Stimulated activated CD8-positive, alpha-beta memory T cell treated with anti-CD3 and anti-CD28 coated beads, Interleukin-15, amount 100 ng/mL, for 4 hours (primary cell): ENCODE data around the gene IVD.

Experiments
- DNase-seq, 2 donors: peaks; one replicate each; pipeline ENCODE4 v3.0.0-alpha.2; 2020; ENCODE audit warnings: low read depth in 2 of 2

The IVD gene

DNA sequence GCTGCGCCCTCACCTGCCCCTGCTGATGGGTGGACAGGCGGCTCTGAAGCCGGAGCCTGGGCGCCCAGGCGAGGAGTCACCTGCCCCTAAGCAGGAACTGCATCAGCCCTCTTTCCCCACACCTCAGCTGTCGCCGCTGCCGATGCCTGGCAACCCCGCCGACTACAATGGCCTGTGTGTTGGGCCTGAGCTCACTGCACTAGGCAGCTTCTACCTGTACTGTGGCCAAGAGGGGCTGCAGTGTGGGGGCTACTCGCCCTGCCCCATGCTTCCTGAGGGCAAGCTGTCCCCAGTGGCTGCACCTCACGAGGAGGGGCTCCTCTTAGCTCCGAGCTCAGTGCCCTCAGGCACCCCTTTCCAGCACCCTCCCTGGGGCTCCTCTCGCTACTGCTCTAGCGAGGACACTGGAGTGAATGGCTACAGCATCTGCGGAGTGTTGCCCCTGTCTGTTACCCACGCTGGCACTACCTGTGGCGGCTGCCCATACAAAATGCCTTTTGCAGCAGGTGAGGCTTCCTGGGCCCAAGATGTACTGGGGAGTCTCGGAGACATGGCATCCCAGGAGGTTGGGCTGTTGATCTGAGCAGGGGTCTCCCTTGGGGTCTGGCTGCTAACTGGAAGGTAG lies 53.9 kb downstream of the IVD start:
- DNase-seq, result no peak

DNA sequence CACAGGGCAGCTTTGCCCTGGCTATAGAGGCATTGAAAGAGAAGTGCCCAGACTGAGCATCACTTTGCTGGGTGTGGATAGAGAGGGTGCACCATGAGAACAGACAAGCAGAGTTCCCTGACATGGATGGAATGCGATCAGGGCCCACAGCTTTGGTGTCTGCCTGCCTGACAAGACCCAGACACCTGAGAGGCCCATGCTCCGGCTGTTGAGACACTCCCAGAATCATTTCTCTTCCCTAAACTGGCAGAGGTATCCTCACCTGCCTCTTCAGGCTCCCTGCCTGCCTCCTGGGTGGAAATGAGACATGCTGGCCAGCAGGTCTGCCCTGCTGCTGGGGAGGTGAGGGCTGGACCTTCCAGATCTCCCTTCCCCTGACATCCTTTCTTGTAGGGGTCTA lies 54.8 kb downstream of the IVD start:
- no peak for DNase-seq

DNA sequence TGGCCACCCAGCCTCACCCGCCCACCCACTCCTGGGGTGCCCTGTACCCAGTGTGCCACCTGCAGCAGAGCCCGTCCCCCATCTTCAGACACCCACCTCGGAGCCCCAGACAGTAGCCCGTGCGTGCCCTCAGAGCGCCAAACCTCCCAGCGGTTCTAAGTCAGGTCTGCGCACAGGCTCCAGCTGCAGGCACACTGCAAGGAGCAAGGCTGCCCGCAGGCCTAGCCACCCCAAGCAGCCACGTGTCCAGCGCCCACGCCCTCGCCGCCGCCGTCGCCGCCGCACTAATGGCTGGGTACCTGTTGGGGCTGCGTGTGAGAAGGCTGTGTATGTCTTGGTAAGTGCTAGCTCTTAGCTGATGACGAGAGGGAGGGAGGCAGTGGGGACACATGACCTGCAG lies 56.4 kb downstream of the IVD start:
- no peak for DNase-seq

DNA sequence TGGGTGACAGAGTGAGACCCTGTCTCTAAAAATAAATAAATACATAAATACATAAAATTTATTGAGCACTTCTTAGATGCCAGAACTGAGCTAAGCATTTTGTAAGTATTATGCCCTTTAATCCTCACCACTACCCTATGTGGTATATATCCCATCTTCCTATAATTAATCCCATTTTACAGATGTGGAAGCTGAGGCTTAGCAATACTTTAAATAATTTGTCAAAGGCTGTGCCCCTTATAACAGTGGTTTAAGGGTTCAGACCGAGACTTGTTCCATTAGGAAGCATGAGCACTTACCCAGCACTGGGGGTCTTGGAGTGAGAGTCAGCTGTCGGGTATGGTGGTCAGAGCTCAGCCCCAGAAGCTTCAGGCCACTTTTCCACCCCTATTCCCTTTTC lies 57.7 kb downstream of the IVD start:
- DNase-seq, result no peak

DNA sequence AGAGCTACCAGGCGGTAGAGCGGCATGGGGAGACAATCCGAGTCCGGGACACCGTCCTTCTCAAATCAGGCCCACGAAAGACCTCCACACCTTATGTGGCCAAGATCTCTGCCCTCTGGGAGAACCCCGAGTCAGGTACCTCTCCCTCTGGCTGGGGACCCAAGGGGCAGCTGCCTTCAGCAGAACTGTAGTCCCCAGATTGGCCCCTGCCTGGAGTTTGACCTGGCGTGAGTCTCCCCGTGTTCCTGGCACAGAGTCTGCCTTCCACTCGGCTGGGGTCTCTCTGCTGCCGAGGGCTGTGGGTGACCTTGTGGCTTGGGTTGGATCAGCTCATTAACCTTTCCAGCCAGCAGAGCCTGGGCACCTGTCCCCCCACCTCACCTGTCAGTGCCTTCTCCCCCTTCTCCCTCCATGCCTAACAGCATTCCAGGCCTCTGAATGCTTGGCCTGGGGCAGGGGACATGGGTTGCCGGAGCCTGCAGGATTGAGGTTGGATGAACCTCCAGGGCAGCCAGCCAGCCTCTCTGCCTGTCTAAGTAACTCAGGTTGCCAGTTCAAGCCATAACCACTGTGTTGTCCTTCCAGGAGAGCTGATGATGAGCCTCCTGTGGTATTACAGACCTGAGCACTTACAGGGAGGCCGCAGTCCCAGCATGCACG lies 58.4 kb downstream of the IVD start:
- no peak for DNase-seq

DNA sequence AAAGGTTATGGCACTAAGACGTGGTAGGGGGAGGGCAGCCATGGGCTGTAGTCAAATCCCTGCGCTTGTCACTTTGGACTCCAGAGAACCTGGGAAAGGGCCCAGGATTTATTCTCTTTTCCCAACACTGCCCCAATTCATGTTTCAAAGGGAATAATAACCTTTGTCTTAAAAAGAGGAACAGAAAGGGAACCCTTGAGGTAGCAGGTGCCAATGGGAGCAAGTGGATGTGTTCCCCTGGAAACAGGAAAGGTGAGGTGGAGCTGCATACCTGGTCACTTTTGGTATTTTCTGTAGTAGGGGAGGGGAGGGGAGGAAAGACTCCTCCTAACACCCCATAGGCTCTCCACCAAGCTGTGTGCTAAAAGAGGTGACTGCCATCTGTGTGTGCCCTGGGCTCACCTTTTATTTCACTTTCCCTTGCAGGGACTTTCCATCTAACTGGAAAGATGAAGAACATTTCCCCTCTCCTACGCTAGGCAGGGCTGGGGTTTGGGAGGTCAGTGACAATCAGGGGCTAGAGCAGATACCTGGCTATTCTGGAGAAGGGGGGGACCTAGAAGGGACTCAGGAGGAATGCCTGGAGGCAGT lies 59.1 kb downstream of the IVD start:
- DNase-seq, result no peak

DNA sequence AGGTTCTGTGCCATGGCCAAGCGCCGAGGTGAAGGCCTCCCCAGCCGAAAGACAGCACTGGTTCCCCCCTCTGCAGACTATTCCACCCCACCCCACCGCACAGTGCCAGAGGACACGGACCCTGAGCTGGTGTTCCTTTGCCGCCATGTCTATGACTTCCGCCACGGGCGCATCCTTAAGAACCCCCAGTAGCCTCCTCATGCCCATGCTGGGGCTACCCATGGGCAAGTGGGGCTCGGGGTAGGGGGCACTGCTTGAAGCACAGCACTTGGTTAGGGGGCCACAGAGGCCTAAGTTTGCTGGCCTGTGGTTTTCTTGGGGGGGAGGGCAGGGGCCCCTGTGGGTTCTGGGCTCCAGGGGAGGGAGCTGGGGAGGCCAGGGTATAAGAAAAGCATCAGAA lies 60.3 kb downstream of the IVD start:
- no peak for DNase-seq

DNA sequence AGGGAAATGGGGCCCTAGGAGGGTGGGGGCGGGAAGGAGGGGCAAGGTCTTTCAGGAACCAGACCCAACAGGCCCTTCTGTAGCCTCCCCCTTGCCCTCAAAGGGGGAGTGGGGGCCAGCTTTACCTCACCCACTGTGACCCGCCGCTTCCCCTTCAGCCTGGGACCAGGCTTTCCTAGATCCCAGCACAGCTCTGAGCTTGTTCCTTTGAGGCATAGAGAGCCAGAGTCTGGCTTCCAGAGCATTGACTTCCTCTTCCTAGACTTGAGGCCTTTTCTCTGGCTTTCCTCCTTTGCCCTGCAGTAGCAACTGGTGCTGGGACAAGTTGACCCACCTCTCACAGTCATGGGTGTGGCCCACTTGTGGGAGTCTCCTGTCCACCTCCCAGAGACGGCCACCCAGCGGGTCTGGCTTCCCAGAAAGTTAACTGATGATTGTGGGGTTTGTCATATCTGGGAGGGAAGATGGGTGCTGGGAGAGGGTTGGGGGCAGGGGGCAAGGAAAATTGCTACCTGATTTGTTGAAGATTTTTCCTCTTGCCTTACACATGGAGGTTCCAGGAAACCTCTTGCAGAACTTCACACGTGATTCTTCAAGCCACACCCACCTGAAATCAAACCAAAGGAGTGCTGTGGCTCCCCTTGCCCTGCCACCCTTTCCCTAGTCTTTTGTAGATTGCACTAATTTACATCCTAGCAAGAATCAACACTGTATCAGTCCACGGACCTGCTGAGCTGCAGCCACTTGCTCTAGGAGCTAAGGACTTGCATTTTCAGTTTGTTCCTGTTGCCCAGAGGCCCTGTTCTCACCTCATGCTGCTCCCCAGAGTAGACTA lies 61.0 kb downstream of the IVD start:
- no peak for DNase-seq

DNA sequence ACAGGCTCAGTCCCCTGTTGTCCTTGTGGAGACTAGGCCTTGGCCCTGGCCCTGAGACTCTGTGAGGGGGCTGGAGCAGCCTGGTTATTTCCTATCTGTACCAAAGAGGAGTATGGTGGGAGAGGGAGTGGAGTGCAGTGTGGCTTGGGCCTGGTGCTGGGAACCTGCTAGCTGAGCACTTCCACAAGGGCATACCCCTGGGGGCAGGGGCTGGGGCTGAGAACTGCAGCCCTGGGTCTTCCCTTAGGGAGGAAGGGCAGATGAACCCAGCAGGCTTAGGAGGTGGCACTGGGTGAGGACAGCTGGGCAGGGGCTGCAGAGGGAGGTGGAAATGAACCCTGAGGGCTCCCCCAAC lies 61.6 kb downstream of the IVD start:
- no peak for DNase-seq

DNA sequence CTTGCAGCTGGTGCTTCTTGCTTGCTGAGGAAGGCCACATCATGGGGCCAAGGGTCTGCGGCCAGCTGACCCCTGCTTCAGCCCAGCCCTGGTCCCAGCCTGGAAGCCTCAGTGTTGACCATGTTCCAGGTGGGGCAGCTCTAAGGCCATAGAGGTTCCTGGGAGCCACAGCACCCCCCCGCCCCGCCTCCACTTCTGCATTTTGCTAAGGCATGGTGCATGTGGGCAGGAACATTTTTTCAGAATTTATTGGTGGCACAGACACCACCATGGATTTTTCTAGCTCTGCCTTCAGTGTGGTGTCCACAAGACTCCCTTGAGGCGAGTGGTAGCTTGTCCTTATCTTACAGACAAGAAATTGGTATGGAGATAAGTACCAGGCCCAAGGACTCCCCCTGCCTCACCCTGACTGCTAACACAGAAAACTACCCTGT lies 63.3 kb downstream of the IVD start:
- no peak for DNase-seq

DNA sequence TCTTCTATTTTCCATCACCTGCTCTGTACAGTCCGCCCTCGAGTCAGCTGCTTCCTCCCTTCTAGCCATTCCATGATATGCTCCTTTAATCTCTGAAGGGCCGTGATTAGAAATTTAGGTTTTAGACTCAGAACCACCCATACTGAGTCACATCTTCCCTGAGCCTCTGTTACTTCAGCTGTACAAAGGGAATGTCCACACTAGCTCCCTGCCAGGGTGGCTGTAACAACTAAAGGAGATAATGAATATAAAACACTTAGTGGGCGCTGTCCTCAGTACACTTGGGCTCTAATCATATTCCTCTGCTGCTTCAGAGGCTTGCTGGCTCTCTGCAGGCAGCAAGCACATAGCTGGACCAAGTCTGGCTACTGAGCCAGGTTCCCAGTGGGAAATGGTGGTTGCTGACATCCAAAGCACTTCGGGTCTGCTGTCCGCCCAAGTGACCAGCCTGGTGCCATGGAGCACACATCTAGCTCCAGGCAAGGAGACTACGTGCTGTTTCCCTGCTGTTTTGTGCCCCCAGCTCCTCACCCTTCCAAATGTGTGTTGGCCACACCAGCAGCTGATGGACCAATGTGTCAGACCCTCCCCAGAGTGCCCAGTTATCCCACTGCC lies 64.3 kb downstream of the IVD start:
- DNase-seq, result no peak

DNA sequence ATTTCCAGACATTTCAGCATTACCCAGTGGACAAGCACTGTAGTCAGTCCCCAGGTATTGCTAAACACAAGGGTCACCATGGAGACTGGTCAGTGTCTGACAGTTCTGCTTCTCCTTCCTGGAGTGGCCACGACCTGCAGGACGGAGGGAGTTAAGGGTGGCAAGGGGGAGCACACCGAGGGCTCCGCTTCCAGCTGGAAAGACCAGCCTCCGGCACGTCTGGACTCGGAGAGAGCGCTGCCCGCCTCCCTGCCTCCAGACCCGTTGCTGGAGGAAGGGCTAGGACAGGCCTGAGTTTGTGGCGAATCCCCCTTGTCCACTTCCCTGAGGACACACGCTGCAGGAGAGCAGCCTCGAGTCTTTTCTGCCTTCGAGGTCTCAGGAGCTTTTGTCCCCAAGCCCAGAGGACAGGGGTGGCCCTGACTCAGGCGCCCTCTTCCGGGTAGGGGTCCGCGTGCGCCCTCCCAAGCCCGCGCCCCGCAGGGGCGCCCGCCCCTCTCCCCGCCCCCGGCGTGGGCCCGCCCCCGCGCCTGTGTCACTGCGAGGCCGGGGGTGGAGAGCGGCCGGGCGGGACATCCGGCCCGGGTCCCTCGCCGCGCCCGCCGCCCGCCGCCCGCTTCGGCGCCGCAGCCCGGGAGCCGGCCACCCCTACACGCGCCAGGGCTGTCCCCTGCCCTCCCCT lies 65.0 kb downstream of the IVD start, which contains the start of gene CHST14:
Gene CHST14 (plus strand): TSS at position 562 of the 682 bp plus-strand sequence. CDS start 230 bp downstream, outside the sequence.
- DNase-seq, result peak in 1 of 2 donors; percentile 48
